ENCODE measurements around the gene GRK5. TPM values are rescaled to one million over a fixed set of nuclear protein-coding genes. Genes with fewer than 3 reads are reported as not detected.

Gene GRK5
- total RNA-seq, 2 donors from 2014 or later: 3.4 to 4.9 TPM

DNA sequence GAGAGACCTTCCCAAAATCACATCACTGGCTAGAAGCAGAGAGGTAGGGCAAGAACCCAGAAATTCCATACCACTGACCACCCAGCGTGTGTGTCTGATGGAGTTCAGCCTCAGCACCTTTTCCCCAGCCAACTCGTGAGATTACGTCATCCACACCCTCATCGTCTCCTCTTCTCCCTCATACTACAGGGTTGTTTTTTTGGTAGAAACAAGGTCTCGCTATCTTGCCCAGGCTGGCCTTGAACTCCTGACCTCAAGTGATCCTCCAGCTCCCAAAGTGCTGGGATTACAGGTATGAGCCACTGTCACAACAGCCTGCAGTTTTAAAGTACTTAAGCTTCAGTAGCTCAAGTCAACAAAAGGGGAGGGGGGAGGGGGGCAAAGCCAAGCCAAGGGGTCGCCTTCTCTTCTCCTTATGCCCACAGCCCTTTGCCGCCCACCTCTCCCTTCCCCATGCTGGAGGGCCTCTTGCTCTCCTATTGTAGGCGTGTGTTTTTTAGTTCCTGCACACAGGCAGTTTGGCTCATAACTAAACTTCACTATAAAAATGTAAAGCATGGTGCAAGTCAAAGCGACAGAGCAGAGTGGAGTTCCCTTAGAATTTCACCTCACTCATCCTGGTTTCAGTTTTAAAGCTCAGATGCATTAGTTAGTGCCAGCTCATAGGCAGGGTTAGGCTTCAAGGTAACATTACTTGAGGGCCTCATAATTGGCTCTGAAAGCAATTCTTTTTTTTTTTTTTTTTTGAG is 23.5 kb upstream of the GRK5 start:
- Histone ChIP-seq H3K9me3 (no peaks in the 10 kb centered on the region), H3K4me1 (peaks cover 9% of the 10 kb centered on the region), H3K36me3 (replicated peaks in 1 of 2; ENCODE audit: insufficient read depth in 1 of 2, low read depth in 2 of 2) (no peaks in the 10 kb centered on the region), H3K4me3 (no peak overlapping the region), H3K27ac (no peak overlapping the region), H3K27me3 (no peaks in the 10 kb centered on the region)
- intact Hi-C loops (cut with DNase I): no loop called here
- ATAC-seq (no peak), DNase-seq (no peak)
- TF ChIP-seq POLR2A (IDR thresholded peaks at IDR 0.05): no peak
- TF ChIP-seq, protein P1, sequence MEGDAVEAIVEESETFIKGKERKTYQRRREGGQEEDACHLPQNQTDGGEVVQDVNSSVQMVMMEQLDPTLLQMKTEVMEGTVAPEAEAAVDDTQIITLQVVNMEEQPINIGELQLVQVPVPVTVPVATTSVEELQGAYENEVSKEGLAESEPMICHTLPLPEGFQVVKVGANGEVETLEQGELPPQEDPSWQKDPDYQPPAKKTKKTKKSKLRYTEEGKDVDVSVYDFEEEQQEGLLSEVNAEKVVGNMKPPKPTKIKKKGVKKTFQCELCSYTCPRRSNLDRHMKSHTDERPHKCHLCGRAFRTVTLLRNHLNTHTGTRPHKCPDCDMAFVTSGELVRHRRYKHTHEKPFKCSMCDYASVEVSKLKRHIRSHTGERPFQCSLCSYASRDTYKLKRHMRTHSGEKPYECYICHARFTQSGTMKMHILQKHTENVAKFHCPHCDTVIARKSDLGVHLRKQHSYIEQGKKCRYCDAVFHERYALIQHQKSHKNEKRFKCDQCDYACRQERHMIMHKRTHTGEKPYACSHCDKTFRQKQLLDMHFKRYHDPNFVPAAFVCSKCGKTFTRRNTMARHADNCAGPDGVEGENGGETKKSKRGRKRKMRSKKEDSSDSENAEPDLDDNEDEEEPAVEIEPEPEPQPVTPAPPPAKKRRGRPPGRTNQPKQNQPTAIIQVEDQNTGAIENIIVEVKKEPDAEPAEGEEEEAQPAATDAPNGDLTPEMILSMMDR (IDR thresholded peaks at IDR 0.05): no peak
- WGBS, 2 donors: 81 to 83% methylated on average over 9 of the region's 9 CpGs

DNA sequence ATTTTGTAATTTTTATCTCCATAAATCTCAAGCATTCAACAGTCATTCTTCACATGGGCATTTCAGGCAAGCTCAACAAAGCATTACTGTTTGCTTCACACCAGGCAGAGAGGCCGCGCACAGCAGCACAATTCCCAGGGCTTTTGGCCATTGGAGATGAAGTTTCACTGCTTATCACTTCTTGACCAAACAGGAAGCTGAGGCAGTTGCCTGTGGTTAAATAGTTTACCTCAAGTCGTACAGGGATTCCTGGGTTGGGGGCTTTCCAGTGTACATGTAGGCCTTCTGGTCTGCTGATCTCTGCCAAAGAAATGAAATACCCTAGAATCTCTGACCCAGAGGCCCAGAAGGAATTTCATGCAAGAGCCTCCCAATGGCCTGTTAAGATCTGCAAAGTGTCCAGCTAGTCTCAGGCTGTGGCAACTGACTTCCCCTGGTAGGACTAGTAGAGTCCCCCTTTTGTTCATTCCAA is 17.5 kb upstream of the GRK5 start:
- H3K27me3 ChIP-seq: no peaks in the 10 kb centered on the region
- peaks cover 21% of the 10 kb centered on the region for H3K4me1 ChIP-seq
- intact Hi-C loops (cut with DNase I): no loop called here
- no peaks in the 10 kb centered on the region for H3K36me3 ChIP-seq (replicated peaks in 1 of 2; ENCODE audit: insufficient read depth in 1 of 2, low read depth in 2 of 2)
- no peak overlapping the region for H3K4me3 ChIP-seq
- TF ChIP-seq POLR2A (IDR thresholded peaks at IDR 0.05): no peak
- TF ChIP-seq, protein P1 (IDR thresholded peaks at IDR 0.05): no peak
- peak; percentile 79 for ATAC-seq
- H3K9me3 ChIP-seq: no peaks in the 10 kb centered on the region
- peak; percentile 60 to 77 (median 70) for DNase-seq
- peak overlapping the region; percentile 39 to 69 (median 59) for H3K27ac ChIP-seq
- WGBS, 2 donors: 18 to 24% methylated on average over 2 to 3 of the region's 3 CpGs

DNA sequence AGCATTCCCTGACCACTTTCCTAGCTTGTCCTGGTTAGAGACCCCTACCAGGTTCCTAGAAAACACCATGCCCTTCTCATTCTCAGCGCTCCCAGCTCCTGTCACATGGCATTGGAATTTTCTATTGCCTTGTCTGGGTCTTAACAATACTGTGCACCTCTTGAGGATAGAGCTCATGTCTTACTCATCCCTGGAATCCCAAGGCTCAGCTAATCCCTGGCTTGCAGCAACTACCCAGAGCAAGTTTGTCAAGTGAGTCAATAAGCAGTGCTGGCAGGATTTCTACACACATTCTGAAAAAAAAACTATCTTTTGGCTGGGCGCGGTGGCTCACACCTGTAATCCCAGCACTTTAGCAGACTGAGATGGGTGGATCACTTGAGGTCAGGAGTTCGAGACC is 17.0 kb upstream of the GRK5 start:
- Histone ChIP-seq H3K27me3 (no peaks in the 10 kb centered on the region), H3K9me3 (no peaks in the 10 kb centered on the region), H3K27ac (peak overlapping the region; percentile 39 to 69 (median 59)), H3K36me3 (replicated peaks in 1 of 2; ENCODE audit: insufficient read depth in 1 of 2, low read depth in 2 of 2) (no peaks in the 10 kb centered on the region), H3K4me3 (no peak overlapping the region), H3K4me1 (peaks cover 17% of the 10 kb centered on the region)
- peak in 2 of 4 donors; percentile 16 to 43 for DNase-seq
- peak; percentile 41 for ATAC-seq
- intact Hi-C loops (cut with DNase I): no loop called here
- 51 to 60% methylated on average over 4 of the region's 4 CpGs for WGBS, 2 donors
- TF ChIP-seq POLR2A (IDR thresholded peaks at IDR 0.05): no peak
- TF ChIP-seq, protein P1 (IDR thresholded peaks at IDR 0.05): no peak

DNA sequence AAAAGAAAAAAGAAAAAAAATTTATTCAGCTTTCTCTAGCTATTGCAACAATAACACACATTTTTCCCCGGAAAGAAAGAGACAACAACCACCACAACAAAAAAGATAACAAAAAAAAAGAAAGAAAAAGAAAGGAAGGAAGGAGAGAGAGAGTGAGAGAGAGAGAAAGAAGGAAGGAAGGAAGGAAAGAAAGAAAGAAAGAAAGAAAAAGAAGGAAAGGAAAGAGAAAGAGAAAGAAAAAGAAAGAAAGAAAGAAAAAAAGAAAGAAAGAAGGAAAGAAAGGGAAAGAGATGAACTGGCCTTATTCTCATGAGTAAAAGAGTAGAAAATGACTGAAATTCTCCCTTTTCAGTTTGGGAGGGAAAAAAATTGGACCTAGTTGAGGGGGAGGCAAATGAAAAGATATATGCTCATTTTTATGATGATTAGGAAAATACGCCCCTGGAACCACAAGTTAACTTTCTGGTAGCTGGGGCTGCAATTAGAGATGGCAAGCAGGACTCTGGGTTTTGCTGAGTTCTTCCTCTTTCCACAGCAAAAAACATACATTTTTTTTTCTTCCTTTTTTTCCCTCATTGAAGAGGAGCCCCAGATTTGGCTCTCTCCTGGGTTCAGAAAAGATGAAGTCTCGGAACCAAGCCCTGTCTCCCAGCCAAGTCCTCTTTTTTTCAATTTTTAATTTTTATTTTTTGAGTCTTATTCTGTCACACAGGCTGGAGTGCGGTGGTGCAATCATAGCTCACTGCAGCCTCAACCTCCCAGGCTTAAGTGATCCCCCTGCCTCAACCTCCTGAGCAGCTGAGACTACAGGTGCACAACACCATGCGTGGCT is 16.2 kb upstream of the GRK5 start:
- H3K27me3 ChIP-seq: no peaks in the 10 kb centered on the region
- peaks cover 17% of the 10 kb centered on the region for H3K4me1 ChIP-seq
- DNase-seq (no peak), ATAC-seq (no peak)
- WGBS, 2 donors: 51 to 64% methylated on average over 5 of the region's 5 CpGs
- H3K9me3 ChIP-seq: no peaks in the 10 kb centered on the region
- no peaks in the 10 kb centered on the region for H3K36me3 ChIP-seq (replicated peaks in 1 of 2; ENCODE audit: insufficient read depth in 1 of 2, low read depth in 2 of 2)
- TF ChIP-seq, protein P1 (IDR thresholded peaks at IDR 0.05): no peak
- TF ChIP-seq POLR2A (IDR thresholded peaks at IDR 0.05): no peak
- H3K4me3 ChIP-seq: no peak overlapping the region
- intact Hi-C loops (cut with DNase I): no loop called here
- H3K27ac ChIP-seq: peak overlapping the region in 1 of 4 donors; percentile 69
